Measurements from ENCODE around the gene CTSW.

The CTSW gene

DNA sequence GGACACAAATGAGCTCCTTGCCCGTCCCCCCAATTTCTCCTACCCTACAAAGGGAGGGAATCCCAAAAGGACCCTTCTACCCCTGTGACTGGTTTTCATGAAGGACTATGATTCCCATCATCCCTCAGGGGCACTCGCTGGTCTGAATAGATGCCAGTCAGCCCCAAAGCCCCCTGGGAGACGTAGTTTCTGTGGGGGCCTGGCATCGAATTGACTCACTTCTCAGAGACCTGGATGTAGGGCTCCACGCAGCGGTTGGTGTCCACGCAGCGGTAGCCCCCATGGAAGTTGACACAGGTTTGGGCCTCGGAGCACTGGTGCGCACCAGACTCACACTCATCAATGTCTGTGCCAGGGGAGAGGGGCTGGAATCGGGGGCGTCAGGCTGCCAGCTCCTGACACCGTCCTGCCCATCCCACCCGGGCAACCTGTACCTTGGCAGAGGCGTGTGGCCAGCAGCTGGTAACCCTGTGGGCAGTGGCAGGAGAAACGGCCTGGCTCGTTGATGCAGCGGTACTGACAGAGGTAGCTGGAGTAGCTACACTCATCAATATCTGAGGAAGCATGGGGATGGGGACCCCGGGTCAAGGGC lies 11.5 kb upstream of the CTSW start:
- DNase-seq, result no peak

DNA sequence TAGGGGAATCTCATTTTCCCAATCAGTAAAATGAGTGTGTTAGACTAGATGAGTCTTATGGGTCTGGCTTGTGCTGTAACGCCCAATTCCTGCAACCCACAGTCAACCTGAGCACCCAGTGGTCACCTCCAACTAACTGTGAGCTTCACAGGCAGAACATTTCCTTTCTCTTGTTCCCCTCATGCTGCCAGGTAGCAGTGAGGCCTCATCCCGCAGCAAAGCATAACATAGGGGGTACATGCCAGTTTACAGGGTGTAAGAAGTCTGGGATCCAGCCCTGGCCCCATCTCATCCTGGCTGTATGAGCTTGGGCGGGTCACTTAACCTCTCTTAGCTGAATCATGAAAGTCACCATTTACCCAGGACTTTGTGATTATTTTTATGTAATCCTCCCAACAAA lies 10.7 kb upstream of the CTSW start:
- DNase-seq, result no peak

- no peak for DNase-seq
Observed at GRCh38 chr11:65869643-65870306, 9.9 kb upstream of the CTSW start.

GRCh38 chr11:65870307-65870658 lies 9.4 kb upstream of the CTSW start:
- DNase-seq, result no peak

DNA sequence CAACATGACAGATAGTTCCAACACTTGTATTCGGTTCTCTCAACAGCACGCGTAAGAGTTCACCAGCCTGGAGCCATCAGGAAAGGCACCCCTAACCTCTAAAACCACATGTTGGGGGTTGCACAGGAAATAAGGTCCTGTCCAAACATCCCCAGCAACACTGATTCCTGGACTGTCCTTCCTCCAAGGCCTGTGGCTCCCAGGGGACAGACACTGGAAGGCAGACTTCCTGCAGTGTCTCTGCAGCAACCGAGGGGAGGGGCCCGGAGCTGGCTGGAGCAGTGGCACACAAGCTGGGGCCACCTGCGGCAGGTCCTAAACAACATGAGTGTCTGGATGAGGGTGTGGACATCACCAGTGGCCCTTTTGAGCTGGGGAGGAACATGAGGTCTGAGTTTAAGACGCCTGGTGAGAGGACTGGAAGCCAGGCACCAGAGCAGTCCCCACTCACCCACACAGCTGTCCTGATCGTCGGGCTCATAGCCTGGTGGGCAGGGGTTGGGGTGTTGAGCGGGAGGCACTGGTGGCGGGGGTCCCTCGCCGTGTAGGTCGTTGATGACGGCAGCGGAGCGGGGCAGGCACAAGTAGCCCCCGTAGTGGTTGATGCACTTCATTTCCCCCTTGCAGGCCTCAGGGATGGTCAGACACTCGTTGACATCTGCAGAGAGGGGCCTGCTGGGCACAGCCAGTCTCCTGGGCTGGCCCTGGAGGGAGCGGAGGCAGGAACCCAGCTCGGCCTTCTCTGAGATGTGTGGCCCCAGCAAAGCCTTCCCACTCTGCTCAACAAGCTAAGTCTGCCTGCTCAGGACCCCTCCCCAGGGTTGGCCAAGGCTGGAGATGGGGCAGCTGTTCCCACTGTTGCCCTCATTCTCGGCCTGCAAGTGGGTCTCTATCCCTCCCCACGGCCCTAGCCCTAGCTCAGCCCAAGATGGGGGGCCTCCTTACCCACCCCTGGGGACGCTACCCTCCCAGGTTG lies 8.6 kb upstream of the CTSW start:
- peak; percentile 19 to 25 for DNase-seq

DNA sequence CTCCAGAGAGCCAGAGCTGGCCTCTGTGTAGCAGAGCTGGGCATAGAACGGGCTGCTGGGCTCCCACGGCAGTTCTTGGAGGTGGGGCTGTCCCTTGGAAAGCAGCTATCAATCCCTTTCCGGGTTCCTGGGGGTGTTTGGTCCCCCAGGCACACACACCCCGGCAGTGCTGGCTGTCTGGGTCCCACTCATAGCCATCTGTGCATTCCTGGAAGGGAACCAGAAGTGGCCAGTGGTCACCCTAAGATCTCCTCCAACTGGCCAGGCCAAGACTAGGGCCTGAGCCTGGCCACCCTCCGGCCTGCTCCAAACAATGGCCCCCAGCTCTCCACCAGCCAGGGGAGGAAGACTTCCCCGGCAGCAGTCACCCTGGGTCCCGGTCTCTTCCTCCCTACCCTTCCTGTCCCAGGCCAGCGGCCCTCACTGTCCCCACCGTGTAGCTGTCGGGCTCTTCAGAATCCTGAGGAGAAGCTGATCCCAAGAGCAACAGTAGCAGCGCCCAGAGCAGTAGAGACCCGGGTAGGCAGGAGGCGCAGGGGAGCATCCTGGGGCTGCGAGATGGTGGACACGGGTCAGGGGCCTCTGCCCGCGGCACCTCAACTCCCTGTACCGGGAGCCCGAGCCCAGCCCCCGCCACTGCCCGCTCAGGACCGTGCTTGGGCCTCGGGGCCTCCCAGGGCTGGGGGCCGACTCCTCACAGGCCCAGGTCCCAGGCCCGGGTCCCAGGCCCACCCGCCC lies 7.7 kb upstream of the CTSW start:
- no peak for DNase-seq

- no peak for DNase-seq
Observed at GRCh38 chr11:65872586-65873317, 6.9 kb upstream of the CTSW start, which contains the start of gene EFEMP2. TSS of gene EFEMP2 (minus strand) at chr11:65872800. CDS start at chr11:65872354, 446 bp downstream.

- peak; percentile 84 to 90 for DNase-seq
Observed at GRCh38 chr11:65873318-65874156, 6.1 kb upstream of the CTSW start.

GRCh38 chr11:65880027-65880426 lies 390 bp downstream of the CTSW start:
- no peak for DNase-seq

DNA sequence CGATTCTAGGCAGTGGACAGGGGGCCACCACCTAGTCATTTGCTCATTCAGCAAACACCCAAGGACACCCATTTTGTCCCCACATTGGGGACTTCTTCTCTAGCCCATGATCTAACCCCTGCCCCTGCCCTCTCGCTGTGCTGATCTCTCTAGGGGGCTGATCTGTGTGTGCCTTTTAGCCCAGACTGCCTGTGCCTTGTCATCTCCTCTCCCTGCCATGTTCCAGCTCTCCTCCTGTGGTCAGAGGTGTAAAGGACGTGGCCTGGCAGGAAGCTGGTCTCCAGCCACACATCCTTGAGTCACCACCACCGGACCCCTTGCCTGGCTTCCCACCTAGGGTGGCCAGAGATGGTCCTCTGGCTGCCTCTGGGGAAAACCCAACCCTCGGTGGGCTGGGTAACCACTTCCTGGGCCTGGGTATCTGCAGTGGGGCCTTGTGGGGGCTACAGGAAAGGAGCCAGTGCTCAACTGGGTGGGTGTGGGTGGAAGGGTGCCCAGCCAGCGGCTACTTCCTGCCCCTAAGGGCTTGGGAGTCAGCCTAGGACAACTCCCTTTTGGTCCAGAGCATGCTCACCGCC lies 1.3 kb downstream of the CTSW start:
- no peak for DNase-seq

DNA sequence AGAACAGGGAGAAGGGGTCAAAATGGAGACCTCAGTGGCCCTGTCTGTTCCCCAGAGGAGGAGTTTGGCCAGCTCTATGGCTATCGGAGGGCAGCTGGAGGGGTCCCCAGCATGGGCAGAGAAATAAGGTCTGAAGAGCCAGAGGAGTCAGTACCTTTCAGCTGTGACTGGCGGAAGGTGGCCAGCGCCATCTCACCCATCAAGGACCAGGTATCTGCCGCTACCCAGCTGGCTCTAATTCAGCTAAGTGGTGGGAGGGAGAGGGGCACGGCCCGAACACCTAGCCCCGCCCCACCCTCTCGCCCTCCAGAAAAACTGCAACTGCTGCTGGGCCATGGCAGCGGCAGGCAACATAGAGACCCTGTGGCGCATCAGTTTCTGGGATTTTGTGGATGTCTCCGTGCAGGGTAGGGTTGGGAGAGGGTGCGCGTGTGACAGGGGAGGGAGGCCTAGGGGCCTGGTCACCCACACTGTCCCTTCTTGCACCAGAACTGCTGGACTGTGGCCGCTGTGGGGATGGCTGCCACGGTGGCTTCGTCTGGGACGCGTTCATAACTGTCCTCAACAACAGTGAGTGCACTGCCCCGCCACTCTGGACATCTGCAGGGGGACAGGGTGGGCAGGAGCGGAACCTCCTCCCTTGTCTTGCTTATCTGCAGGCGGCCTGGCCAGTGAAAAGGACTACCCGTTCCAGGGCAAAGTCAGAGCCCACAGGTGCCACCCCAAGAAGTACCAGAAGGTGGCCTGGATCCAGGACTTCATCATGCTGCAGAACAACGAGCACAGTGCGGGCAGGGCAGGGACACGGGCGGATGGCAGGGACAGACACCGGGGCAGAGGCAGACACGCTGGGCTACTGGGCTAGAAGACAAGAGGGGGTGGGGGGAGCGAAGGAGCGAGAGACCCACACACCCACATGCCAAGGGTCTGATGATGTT lies 2.8 kb downstream of the CTSW start:
- no peak for DNase-seq

DNA sequence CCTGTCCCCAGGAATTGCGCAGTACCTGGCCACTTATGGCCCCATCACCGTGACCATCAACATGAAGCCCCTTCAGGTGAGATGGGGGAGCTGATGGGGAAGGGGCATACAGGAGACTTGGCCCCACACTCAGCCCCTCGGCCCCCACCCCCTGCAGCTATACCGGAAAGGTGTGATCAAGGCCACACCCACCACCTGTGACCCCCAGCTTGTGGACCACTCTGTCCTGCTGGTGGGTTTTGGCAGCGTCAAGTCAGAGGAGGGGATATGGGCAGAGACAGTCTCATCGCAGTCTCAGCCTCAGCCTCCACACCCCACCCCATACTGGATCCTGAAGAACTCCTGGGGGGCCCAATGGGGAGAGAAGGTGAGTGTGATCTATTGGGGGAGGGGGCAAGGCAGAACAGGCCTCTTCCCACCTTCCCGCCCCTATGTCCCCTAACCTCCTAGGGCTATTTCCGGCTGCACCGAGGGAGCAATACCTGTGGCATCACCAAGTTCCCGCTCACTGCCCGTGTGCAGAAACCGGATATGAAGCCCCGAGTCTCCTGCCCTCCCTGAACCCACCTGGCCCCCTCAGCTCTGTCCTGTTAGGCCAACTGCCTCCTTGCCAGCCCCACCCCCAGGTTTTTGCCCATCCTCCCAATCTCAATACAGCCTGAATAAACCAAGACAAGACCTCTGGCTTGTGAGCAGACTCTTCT lies 3.6 kb downstream of the CTSW start:
- DNase-seq, result no peak

GRCh38 chr11:65883786-65884715 lies 4.4 kb downstream of the CTSW start:
- no peak for DNase-seq

- DNase-seq, result peak; percentile 51 to 78
Observed at GRCh38 chr11:65884716-65885092, 5.1 kb downstream of the CTSW start.

DNA sequence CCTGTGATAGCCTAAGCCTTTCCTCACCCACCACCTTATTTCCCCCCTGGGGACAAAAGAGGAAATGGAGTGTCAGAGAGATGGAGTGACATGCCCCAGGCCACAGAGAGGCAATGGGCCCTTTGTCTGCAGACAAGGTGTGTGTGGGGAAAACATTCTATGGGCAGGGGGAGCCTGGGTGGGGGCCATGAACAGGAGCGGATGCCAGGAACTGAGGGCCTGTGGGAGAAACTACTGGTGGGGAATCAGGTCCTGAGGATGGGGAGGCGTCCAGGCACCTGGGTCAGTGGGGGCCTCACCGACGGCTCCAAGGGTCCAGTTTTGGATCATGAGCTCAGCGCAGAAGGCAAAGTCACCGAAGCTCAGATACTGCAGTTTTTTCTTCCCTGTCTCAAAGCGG lies 5.6 kb downstream of the CTSW start:
- no peak for DNase-seq

GRCh38 chr11:65885808-65886536 lies 6.3 kb downstream of the CTSW start:
- no peak for DNase-seq

Data from NCI-H2081 (cell line).